AG10803 (cell line): ENCODE data around the gene PDE2A.

Experiments used
- DNase-seq: peaks from one replicate; pipeline ENCODE4 v3.0.0; 2010; ENCODE audit warnings: low read depth
- H3K4me3 ChIP-seq: 2 replicates; pipeline ENCODE4 v1.5.1; 2011; ENCODE audit warnings: mild to moderate bottlenecking, low read length, control low read depth
- TF ChIP-seq, protein P1 (sequence below): conservative IDR thresholded peaks from 2 replicates; pipeline ENCODE4 v1.5.1; 2011; ENCODE audit warnings: mild to moderate bottlenecking, low read length, control low read depth, inconsistent platforms

The PDE2A gene

DNA sequence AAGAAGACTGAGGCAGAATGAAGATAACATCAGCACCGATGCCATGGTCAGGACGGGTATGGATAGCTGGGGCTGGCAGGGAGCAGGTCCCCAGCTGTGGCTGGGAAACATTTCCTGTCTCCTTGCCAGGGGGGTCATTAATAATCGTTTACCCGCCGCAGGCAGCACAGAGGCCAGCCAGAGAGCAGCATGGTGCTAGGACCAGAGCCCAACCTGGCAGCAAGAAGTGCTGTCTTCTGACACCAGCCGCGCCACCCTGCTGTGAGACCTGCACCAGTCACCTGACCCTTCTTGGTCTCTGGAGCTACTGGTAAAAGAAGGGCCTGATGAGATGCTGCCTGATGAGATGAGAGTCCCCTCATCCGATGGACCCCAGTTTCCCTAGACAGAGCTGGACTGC, 36.3 kb downstream of the PDE2A start:
- DNase-seq: no peak
- H3K4me3 ChIP-seq: no peak overlapping the region
- TF ChIP-seq, protein P1, sequence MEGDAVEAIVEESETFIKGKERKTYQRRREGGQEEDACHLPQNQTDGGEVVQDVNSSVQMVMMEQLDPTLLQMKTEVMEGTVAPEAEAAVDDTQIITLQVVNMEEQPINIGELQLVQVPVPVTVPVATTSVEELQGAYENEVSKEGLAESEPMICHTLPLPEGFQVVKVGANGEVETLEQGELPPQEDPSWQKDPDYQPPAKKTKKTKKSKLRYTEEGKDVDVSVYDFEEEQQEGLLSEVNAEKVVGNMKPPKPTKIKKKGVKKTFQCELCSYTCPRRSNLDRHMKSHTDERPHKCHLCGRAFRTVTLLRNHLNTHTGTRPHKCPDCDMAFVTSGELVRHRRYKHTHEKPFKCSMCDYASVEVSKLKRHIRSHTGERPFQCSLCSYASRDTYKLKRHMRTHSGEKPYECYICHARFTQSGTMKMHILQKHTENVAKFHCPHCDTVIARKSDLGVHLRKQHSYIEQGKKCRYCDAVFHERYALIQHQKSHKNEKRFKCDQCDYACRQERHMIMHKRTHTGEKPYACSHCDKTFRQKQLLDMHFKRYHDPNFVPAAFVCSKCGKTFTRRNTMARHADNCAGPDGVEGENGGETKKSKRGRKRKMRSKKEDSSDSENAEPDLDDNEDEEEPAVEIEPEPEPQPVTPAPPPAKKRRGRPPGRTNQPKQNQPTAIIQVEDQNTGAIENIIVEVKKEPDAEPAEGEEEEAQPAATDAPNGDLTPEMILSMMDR: no peak

DNA sequence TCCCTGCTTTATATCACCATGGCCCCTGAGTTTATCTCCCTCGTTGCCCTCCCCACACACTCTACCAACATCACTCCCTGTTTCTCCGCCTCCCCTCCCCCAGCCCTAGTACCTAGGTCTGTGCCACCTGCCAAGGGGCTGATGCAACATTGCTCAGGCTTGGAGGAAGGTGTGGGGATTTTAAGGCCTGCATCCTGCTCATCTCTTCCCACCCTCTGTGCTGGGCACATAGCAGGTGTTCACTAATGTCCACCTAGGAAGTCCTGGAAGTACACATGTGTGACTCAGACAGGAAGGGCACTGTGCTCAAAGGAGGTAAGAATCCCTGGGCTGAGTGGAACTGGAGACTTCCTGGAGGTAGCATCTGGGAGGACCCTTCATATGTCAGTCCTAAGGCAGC, 37.0 kb downstream of the PDE2A start:
- H3K4me3 ChIP-seq: no peak overlapping the region
- no peak for DNase-seq
- TF ChIP-seq, protein P1: no peak

DNA sequence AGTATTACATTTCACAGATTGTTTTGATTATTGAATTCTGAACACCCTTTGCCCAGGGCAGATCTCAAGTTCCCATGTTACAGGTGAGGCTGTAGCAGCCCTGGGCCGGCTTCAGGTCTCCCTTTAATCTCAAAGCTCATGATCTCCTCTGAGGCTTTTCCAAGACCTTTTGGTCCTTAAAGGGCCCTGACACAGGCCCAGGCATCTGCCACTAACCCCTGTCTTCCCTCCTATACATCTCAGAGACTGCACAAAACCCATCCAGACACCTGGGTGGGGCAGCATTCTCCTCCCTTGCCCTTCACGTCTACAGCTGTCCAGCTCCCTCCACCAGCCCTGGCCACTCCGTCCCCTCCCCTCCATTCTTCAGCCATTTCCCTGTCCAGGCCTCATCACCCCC, 37.8 kb downstream of the PDE2A start:
- DNase-seq: no peak
- TF ChIP-seq, protein P1: no peak
- H3K4me3 ChIP-seq: no peak overlapping the region

- TF ChIP-seq, protein P1: no peak
- no peak overlapping the region for H3K4me3 ChIP-seq
- no peak for DNase-seq
Observed at GRCh38 chr11:72635933-72636332, 38.3 kb downstream of the PDE2A start.

DNA sequence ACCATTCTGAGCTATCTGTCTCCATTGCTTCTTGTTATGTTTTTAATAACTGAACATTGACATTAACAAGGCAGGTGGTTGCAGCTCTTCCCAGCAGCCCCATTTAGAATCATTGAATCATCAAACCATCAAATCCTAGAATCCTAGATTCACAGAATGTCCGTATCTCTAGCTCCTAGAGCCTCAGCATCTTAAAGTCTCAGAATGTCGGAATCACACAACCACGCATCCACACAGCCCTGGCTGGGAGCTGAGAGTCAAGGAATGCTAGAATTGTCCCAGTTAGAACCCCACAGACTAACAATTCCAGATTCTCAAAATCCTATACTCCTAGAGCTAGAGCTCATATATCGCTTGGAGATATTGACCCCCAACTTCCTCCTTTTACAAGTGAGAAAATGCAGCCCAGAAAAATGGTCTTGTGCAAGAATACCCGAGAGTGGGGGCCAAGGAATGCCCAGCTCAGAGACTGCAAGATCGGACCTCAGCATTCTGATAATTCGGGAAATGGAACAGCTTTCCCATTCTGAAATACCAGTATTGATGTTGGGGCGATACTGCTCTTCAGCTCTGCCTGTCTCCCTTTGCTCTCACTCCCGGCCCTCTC, 38.8 kb downstream of the PDE2A start:
- no peak for DNase-seq
- no peak overlapping the region for H3K4me3 ChIP-seq
- TF ChIP-seq, protein P1: no peak

GRCh38 chr11:72634472-72635095, 39.6 kb downstream of the PDE2A start:
- TF ChIP-seq, protein P1: no peak
- DNase-seq: no peak
- no peak overlapping the region for H3K4me3 ChIP-seq

DNA sequence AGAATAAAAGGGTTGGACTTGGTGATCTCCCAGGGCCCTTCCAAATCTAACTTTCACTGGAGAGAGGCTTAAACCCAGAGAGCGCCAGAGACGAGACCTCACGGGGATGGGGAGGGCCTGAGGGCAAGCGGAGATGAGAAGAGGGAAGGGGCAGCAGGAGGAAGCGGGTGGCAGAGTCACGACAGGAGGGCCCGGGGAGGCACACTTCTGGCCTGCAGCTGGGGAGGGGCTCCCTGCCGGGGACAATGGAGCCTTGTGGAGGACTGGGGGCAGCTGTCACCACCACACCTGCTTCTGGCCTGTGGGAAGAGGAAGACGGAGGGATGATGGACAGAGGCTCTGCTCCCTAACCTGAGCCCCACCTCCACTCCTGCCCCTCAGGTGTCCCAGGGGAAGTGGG, 40.2 kb downstream of the PDE2A start:
- no peak for DNase-seq
- no peak overlapping the region for H3K4me3 ChIP-seq
- TF ChIP-seq, protein P1: no peak
